ENCODE measurements around the gene TDRD7.

- TF ChIP-seq CTCF (IDR thresholded peaks at IDR 0.05) = no peak
- TF ChIP-seq POLR2A (IDR thresholded peaks at IDR 0.05) = no peak
These were observed 107.6 kb downstream of the TDRD7 start for GRCh38 chr9:97519441-97519970.

Data from breast epithelium (tissue), 3 donors.